Measurements from ENCODE around the gene CELF2.

Gene CELF2

DNA sequence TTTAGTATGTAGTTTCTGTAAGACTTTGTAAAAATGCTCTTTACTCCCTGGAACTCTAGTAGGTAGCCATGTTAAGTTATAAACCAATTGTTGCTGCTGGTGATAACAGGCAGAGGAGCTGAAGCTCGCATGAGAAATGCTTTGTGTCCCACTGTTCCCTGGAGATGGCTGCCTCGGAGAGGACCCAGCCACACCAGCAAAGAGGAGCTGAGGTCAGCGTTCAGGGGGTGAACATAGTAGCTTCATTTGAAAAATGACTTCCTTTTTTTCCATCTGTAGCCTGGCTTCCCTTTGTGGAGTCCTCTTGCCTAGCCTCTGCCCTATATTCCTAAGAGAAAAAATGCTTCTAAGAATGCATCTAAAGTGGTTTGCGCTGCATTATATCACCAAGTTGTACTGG lies 20.3 kb downstream of the CELF2 start:
- no peak for TF ChIP-seq CTCF (IDR thresholded peaks at IDR 0.05)
- intact Hi-C loops (cut with DNase I; ENCODE audit: low total_unique reads), result no loop called here
- no peaks in the 10 kb centered on the region for H3K27me3 ChIP-seq

GRCh38 chr10:11042357-11042756 lies 24.7 kb downstream of the CELF2 start:
- peaks cover 0 to 23% (median 8%) of the 10 kb centered on the region in 4 donors for H3K4me1 ChIP-seq
- intact Hi-C loops (cut with DNase I; ENCODE audit: low total_unique reads), result no loop called here
- no peaks in the 10 kb centered on the region for H3K27me3 ChIP-seq
- H3K36me3 ChIP-seq, result no peaks in the 10 kb centered on the region
- H3K27ac ChIP-seq, result no peak overlapping the region
- no peak for DNase-seq
- H3K9me3 ChIP-seq, result no peaks in the 10 kb centered on the region
- no peak overlapping the region for H3K4me3 ChIP-seq
- no peak for TF ChIP-seq CTCF (IDR thresholded peaks at IDR 0.05)

More for the DNA sequence above, 20.3 kb downstream of the CELF2 start:
- Histone ChIP-seq H3K9me3 (no peaks in the 10 kb centered on the region), H3K4me1 (peaks cover 0 to 22% (median 7%) of the 10 kb centered on the region in 4 donors), H3K27ac (no peak overlapping the region), H3K36me3 (no peaks in the 10 kb centered on the region), H3K4me3 (no peak overlapping the region)
- DNase-seq, result no peak

- intact Hi-C loops (cut with DNase I; ENCODE audit: low total_unique reads), result no loop called here
Measured at GRCh38 chr10:11043039-11043438, 25.4 kb downstream of the CELF2 start.

GRCh38 chr10:11043446-11044127 lies 25.9 kb downstream of the CELF2 start:
- H3K27ac ChIP-seq, result no peak overlapping the region
- DNase-seq, result no peak
- no peak for TF ChIP-seq CTCF (IDR thresholded peaks at IDR 0.05)
- H3K4me3 ChIP-seq, result no peak overlapping the region
- no peaks in the 10 kb centered on the region for H3K9me3 ChIP-seq
- H3K36me3 ChIP-seq, result no peaks in the 10 kb centered on the region
- H3K4me1 ChIP-seq, result peaks cover 0 to 35% (median 13%) of the 10 kb centered on the region in 4 donors
- no peaks in the 10 kb centered on the region for H3K27me3 ChIP-seq
- intact Hi-C loops (cut with DNase I; ENCODE audit: low total_unique reads), result no loop called here

More at GRCh38 chr10:11043039-11043438, 25.4 kb downstream of the CELF2 start:
- H3K4me3 ChIP-seq, result no peak overlapping the region
- H3K4me1 ChIP-seq, result peaks cover 0 to 29% (median 12%) of the 10 kb centered on the region in 4 donors
- H3K9me3 ChIP-seq, result no peaks in the 10 kb centered on the region
- no peak for DNase-seq
- H3K27ac ChIP-seq, result no peak overlapping the region
- TF ChIP-seq CTCF (IDR thresholded peaks at IDR 0.05), result no peak
- H3K27me3 ChIP-seq, result no peaks in the 10 kb centered on the region
- no peaks in the 10 kb centered on the region for H3K36me3 ChIP-seq

- no peaks in the 10 kb centered on the region for H3K27me3 ChIP-seq
- H3K27ac ChIP-seq, result peak overlapping the region; percentile 53 to 56
- DNase-seq, result no peak
- TF ChIP-seq CTCF (IDR thresholded peaks at IDR 0.05), result no peak
- peaks cover 0 to 54% (median 25%) of the 10 kb centered on the region in 4 donors for H3K4me1 ChIP-seq
- peak overlapping the region in 1 of 2 donors; percentile 10 for H3K4me3 ChIP-seq
- H3K9me3 ChIP-seq, result no peaks in the 10 kb centered on the region
- no peaks in the 10 kb centered on the region for H3K36me3 ChIP-seq
- intact Hi-C loops (cut with DNase I; ENCODE audit: low total_unique reads), result no loop called here
Measured at GRCh38 chr10:11045487-11045886, 27.8 kb downstream of the CELF2 start.
